8988T (cell line): ENCODE measurements around the gene DEPDC1B.
"Not testable (repeated sequence)": the region's sequence is repeated elsewhere in the genome, so short reads cannot be mapped to it uniquely, and the experiment has no call there.

Source experiments
- DNase-seq: peaks from one replicate; pipeline ENCODE4 v3.0.0; 2011

Gene DEPDC1B

DNA sequence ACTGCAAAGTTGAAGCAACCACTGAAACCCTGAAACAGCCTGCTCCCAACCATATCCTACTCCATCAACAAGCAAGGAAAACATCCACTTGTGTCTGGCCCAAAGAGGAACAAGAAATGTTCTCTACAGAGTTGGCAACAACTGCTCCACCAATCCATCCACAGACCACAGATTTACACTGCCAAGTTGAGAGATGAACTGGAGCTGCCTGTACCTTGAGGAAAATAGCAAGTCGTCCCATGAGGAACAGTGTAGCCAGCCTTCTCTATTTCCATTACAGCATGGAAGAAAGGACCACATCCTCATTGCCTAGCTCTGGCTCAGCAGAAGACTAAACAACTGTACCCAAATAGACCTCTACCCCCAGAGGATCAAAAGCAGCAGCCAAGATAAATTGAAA lies 60.4 kb downstream of the DEPDC1B start:
- no peak for DNase-seq

DNA sequence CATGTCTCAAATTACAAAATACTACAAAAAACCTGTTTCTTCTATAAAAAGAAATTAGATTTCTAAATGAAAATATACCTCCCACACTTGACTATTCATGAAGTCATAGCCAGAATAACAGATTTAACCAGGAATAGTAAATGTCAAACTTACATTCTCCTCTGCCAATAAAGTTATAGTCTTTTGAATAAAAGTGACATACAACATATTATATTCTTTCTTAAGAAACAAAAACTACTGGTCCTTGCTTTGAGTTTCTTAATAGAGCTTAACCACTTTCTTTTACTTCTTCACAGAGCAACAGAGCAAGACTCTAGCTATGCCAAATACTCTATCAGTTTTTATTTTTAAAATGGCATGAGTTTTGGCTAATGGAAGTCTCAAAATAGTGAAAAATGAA lies 61.7 kb downstream of the DEPDC1B start:
- DNase-seq: no peak

DNA sequence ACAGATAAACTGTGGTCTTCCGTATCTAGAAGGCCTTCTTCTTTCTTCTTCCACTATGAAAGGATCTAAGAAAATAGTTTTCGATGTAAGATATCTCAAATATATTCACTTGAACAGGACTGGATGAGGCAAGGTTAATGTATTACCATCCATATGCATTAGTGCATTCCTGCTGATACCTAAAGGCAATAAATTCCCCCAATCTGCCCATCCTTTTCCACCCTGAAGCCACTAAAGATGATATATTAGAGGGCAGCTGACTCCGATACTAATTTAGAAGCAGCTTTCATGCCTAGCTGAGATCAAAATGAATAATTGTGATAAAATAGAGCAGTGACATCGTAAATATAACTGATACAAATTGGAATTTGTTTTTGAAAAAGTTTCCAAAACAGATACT lies 63.3 kb downstream of the DEPDC1B start:
- no peak for DNase-seq

DNA sequence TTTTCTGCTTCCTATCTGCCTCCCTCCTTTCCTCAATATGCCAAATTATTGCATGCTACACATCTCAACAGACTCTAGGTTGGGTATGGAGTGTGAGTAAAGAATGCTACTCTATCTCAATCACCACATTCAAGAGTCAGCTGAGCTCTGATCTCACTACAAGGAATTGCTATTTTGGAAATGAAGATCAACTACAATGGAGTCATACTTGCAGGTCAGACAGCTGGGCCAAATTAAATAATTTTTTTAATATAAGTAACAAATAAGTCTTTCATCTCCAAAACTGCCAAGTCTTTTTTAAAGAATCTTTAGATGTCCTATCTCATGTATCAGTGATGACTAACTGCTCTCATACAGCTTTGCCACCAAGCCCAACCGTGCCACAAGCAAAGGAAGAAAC lies 64.0 kb downstream of the DEPDC1B start:
- DNase-seq: no peak

DNA sequence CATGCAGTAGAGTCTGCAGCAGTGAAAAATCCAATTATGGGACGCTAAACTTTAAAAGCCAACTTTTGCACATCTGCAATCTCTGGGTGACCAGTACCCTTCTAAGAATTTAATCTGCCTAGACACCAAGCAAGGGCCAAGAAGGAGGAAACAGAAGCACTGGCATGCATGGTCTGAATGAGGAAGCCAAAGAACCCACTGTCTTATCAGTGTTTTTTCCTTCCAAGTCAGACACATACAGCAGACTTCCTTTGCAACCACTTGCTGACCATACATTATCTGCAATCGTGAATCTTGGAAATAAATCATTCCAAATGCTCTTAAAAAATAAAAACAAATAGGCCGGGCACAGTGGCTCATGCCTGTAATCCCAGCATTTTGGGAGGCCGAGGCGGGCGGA lies 65.9 kb downstream of the DEPDC1B start:
- DNase-seq: no peak

DNA sequence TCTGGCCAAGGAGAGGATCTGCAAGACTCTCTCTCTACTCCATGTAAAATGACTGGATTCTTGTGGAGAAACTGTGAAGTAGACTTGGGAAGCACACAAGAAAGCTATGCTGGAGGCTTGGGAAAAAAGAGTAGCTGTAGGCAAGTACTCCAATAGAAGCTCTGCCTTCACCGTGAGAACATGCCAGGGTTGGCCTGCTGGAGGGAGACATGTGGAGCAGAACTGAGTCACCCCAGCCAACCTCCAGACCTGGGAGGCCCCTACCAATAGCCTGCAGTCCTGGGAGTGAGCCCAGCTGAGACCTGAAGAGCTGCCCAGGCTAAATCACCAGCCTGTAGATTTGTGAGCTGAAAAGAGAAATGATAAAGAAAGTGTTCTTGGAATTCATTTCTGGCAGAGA lies 66.6 kb downstream of the DEPDC1B start:
- no peak for DNase-seq

DNA sequence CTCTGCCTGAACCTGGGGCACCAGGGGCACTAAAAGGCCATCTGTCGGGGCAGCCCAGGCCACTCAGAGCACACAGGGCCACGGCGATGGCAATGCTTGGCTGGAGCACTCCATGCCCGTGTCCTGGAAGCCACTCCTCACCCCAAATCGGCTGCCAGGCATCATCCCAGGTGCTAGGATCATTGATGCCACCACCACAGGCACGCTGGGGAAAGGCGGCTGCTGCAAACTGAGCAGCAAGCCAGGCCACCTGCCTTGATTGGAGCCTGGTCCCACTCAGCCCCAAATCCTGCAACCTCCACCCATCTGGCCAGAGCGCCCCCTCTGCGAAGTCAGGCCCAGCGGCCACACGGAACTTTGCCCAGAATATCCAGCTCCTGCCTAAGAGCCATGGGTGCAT lies 67.8 kb downstream of the DEPDC1B start:
- DNase-seq: no peak

DNA sequence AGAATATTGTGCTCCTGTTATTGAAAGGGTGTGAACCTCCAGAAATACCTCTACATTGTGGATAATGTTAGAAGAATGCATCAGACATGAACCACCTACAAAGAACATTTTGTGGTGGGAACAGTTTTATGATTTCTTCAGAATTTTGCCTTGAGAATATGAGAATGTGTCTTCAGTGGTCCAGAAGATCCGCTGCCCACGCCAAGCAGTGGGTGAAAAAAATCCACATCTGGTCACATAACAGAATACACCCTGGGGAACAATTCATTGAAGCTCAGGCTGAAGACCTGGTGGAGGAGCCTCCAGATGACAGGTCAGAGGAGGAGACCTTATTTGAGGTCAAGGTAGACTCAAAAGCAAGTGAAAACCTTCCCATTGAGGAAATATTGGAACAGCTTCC lies 69.1 kb downstream of the DEPDC1B start:
- DNase-seq: no peak

DNA sequence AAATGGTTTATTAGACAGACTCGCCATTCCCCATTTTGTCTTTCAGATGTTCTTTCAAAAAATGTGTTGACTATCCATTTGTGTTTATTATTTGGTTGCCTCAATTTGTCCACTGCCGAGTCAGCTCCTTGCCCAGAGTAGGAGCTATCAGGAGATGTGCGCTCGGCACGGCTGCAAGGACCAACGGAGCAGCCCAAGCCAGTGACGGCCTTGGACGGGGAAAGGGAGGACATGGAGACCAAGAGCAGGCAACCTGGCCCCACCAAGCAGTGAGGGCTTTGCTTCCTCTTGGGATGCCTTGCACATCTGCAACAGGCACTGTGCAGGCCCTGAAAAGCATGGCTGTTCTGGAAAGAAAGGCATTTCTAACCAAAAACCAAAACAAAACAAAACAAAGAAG lies 69.8 kb downstream of the DEPDC1B start:
- DNase-seq: no peak

DNA sequence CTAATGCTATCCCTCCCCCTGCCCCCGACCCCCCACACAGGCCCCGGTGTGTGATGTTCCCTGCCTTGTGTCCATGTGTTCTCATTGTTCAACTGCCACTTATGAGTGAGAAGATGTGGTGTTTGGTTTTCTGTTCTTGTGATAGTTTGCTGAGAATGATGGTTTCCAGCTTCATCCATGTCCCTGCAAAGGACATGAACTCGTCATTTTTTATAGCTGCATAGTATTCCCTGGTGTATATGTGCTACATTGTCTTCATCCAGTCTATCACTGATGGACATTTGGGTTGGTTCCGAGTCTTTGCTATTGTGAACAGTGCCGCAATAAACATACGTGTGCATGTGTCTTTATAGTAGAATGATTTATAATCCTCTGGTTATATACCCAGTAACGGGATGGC lies 75.1 kb downstream of the DEPDC1B start:
- not testable (repeated sequence) for DNase-seq

DNA sequence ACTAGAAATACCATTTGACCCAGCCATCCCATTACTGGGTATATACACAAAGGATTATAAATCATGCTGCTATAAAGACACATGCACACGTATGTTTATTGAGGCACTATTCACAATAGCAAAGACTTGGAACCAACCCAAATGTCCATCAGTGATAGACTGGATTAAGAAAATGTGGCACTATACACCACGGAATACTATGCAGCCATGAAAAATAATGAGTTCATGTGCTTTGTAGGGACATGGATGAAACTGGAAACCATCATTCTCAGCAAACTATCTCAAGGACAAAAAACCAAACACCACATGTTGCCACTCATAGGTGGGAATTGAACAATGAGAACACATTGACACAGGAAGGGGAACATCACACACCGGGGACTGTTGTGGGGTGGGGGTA lies 79.2 kb downstream of the DEPDC1B start:
- not testable (repeated sequence) for DNase-seq

DNA sequence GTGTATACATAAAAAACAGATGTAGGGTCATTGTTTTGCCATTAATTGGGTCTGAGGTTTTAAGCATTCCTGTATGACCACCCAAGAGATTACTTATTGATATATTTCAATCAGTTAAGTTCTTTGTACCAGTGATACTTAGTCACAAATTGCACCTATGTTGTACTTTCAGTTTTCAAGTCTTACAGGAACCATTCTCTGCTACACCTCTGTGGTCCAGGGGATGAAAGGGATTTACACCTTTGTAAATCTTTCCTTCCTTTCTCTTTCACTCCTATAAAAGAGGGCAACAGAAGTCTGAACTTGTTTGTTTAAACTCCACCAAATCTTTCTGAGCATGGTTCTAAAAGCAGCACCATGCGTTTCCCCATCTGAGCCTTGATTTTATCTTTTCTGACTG lies 86.1 kb downstream of the DEPDC1B start:
- no peak for DNase-seq

DNA sequence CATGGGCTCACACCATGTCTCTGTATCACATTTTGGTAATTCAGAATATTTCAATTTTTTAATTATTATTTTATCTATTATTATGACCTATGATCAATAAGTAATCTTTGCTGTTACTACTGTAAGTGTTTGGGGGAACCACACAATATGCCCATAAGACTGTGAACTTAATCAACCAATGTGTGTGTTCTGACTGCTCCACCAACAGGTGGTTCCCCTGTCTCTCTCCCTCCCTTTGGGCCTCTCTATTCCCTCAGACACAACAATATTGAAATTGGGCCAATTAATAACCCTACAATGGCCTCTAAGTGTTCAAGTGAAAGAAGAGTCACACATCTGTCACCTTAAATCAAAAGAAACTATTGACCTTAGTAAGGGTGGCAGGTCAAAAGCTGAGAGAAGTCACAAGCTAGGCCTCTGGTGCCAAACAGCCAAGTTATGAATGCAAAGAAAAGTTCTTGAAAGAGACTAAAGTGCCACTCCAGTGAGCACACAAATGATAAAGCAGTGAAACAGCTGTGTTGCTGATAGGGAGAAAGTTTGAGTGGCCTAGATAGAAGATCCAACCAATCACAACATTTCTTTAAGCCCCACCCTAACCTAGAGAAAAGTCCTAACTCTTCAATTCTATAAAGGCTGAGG lies 88.7 kb downstream of the DEPDC1B start:
- DNase-seq: no peak

DNA sequence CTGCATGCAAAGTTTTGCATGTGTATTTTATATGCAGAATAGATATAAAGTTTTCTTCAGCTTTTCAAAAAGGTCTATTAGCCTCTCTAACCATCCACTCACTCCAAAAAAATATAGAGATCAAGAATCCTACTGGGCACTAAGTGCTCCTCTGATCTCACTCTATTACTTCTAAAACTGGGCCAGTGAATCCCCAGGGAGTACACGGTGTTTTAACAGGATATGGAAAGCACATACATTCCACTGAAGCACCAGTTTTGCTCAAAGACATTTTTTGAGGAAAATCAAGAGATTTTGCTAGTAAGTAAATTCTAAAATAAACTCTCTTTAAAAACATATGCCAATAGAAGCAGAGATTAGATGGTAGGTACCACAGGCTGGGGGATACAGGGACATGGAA lies 95.2 kb downstream of the DEPDC1B start:
- DNase-seq: no peak

DNA sequence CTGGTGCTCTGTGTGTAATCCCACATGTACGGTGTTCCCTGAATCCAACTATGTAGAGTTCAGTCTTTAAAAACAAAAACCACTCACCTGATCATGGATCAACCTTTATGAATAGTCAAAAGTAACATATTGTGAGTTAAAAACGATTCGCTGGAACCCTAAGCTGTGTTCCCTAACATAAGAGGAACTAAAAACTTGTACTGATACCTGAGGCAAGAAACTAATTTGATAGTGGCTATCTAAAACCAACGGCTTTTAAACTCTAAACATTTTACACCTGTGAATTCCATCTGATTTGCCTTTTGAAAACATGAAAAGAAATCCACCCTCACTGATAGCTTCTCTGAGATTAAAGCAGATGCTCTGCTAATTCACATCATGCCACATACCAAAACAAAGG lies 101.5 kb downstream of the DEPDC1B start:
- no peak for DNase-seq

DNA sequence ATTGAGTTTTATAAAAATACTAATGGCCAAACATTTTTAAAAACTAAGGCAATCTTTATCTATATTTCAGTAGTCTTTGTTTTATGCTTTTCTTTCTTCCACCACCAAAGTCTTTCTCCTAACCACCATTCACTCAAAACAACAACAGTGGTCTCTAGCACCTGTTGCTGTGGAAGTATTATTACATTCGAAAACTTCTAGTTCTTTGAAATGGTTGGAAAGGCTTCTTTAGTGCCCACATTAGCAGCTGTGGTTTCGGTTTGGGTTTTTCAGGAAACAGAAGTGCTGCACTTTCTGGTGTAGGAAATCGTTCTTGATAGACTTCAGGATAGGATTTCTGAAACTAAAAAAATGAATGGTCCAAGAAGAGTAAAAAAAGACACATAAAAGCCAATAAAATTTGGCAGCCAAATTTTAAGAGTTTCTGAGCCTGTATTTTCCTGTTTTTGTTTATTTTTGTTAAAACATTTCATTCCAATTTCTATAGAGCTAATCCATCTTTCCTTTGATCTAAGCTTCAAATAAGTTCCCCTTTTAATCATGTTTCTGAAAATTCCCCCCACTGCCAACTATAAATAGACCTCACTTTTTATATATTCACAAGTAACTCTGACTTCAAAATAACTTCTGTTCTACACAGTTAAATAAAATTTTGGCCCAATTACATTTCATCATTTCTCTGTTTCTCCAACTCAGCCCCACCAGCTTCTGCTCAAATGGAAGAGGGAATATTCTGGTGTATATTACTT lies 102.2 kb downstream of the DEPDC1B start:
- DNase-seq: no peak

DNA sequence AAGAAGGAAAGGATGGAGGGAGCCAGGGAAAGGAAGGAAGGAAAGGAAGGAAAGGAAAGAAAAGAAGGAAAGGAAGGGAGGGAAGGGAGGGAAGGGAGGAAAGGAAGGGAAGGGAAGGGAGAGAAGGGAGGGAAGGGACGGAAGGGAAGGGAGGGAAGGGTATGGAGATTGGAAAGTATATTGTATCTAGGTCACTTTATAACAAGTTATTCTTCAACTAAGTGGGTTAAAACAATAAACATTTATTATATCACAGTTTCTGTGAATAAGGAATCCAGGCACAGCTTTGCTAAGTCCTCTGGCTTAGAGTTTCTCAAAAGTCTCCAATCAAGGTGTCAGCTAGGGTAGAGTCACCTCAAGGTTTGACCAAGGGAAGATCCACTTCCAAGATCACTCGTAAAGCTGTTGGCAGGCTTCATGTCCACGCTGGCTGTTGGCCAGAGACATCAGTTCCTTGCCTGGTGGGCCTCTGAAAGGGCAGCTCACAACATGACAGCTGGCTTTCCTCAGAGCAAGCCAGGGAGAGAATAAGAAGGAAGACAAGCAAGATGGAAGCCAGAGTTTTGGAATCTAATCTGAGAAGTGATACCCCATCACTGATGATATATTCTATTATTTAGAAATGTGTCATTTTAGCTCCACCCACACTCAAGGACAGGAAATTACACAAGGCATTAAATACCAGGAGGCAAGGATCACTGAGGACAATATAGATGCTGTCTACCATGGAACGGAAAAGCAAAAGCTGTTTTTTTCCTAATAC lies 105.1 kb downstream of the DEPDC1B start:
- no peak for DNase-seq

DNA sequence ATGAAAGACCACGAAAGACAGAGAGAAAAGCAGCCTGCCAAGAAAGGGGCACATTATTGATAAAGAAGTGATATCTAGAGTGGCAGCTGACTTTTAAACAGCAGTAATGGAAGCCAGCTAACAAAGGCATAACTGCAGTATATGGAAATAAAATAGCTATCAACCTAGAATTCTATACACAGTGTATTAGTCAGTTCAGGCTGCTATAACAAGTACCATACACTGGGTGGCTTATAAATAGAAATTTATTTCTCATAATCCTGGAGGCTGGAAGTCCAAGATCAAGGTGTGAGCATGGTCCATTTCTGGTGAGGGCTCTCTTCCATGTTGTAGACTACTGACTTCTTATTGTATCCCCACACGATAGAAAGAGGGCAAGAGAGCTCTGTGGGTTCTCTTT lies 109.8 kb downstream of the DEPDC1B start:
- DNase-seq: no peak

DNA sequence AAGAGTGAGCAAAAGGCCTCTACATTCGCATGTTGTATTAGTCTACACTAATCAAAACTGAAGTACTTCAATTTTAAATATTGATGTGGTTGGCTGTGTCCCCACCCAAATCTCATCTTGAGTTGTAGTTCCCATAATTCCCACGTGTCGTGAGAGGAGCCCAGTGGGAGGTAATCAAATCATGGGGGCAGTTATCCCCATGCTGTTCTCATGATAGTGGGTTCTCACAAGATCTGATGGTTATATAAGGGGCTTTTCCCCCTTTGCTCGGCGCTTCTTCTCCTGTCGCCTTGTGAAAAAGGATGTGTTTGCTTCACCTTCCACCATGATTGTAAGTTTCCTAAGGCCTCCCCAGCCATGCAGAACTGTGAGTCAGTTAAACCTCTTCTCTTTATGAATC lies 112.7 kb downstream of the DEPDC1B start:
- not testable (repeated sequence) for DNase-seq

DNA sequence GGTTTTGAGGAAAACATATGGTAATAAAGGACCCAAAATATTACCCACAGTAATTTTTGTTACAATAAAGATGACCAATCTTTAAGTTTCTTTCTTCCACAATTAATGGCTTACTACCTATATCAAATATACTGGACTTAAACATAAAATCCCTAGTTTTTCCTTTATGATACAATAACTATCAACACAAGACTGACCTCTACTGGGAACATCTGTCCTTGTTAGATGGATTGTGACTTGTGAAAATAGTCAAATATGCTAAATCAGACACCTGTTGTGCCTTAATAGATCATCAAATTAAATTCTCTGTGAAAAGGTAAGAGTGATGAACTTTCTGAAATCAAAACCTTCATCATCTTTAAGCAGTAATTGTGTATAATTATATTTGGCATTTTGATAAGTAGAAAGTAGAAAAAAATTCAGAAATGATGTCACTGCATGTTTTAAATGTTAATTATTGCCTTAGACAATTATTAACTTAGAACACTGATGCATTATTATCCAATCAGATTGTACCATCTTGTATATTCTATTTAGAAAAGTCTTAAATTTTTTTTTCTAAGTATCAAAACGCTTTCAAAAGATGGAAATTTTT lies 113.6 kb downstream of the DEPDC1B start:
- DNase-seq: no peak

DNA sequence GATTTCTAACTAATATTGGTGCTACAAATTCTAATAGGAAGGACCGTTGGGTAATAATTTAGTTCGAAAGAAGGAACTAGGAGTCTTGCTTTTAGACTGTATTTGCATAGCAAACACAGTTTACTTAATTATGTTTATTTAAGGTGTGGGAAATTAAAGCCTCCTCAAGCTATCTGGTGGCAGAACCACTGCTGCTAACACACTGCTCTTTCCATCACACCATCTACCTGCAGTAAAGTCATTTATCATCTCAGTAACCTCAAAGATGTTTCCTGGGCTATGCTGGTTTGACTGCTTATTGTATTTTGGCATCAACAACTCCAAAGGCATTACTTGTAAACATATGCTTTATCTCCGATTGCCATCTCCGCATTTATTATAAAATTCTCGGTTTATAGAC lies 114.3 kb downstream of the DEPDC1B start:
- DNase-seq: no peak

DNA sequence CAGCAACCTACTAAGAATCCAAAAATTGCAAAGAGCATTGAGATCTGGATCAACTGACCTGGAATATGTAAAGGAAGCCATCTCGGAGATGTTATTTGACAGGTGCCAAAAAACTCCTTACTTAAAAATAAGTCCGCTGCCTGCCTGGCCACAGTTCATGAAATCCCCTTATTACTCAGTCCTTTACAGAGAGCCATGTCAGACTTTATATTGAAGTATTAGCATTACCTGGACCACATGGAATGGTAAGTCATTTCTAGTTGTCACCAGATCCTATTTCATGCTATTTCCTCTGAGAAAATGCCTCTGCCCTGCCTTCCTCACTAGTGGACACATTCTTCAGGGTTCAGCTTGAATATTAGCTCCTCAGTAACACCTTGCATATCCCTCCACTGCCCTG lies 115.7 kb downstream of the DEPDC1B start:
- DNase-seq: no peak

DNA sequence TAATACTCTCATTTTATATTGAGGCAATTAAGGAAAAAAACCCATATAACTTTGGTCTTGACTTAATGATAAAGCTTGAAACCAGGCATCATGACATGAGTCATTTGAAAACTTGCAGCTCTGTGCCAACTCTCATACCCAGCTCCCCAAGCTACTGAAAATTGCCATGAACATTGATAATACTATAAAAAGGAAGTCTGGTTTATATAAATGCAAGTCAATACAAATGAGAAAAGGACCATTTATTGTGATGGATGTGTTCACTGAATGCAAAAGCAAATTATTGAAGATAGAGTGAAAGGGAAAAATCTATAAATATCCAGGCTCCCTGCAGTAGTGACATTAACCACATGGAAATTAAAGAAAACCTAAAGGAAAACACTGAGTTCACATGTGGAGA lies 116.3 kb downstream of the DEPDC1B start:
- DNase-seq: no peak

DNA sequence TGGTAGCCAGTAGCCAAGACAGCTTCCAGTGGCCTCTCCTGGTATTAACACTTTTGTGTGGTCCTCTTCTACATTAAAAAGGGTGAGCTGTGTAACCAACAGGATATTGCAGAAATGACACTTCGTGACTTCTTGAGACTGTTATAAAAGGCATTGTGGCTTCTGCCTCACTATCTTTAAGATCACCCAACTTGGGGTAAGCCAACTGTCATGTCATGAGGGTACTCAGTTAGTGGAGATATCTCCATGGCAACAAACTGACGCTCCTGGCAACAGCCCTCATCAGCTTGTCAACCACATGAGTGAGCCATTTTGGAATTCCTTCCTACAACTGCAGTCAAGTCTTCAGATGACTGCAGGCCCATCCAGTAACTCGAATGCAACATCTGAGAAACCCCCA lies 121.7 kb downstream of the DEPDC1B start:
- no peak for DNase-seq
